ENCODE results near the gene ENTPD8.

ENTPD8 gene

GRCh38 chr9:137441289-137441934, at the start of gene ENTPD8:
Gene ENTPD8, minus strand, starts transcription at chr9:137441357. Its CDS starts 3,072 bp downstream, at chr9:137438285.
- DNase-seq (ENCODE audit: low read depth), result peak; percentile 34

GRCh38 chr9:137490532-137491186, 49.5 kb upstream of the ENTPD8 start:
- no peak for DNase-seq (ENCODE audit: low read depth)

GRCh38 chr9:137488906-137489305, 47.7 kb upstream of the ENTPD8 start:
- no peak for DNase-seq (ENCODE audit: low read depth)

- no peak for DNase-seq (ENCODE audit: low read depth)
These were observed 47.1 kb upstream of the ENTPD8 start for GRCh38 chr9:137488327-137488653.

- DNase-seq (ENCODE audit: low read depth), result no peak
These were observed 46.5 kb upstream of the ENTPD8 start for GRCh38 chr9:137487454-137488326.

GRCh38 chr9:137486545-137487453, 45.6 kb upstream of the ENTPD8 start:
- no peak for DNase-seq (ENCODE audit: low read depth)

GRCh38 chr9:137486141-137486490, 45.0 kb upstream of the ENTPD8 start:
- DNase-seq (ENCODE audit: low read depth), result no peak

- no peak for DNase-seq (ENCODE audit: low read depth)
These were observed 44.4 kb upstream of the ENTPD8 start for GRCh38 chr9:137485343-137486140.

- no peak for DNase-seq (ENCODE audit: low read depth)
These were observed 43.6 kb upstream of the ENTPD8 start for GRCh38 chr9:137484551-137485315.

GRCh38 chr9:137482094-137482781, 41.1 kb upstream of the ENTPD8 start:
- DNase-seq (ENCODE audit: low read depth), result peak; percentile 86

- no peak for DNase-seq (ENCODE audit: low read depth)
These were observed 39.8 kb upstream of the ENTPD8 start for GRCh38 chr9:137480686-137481683.

GRCh38 chr9:137479892-137480685, 38.9 kb upstream of the ENTPD8 start:
- no peak for DNase-seq (ENCODE audit: low read depth)

- peak; percentile 36 for DNase-seq (ENCODE audit: low read depth)
These were observed 38.1 kb upstream of the ENTPD8 start for GRCh38 chr9:137478962-137479861.

- DNase-seq (ENCODE audit: low read depth), result no peak
These were observed 37.4 kb upstream of the ENTPD8 start for GRCh38 chr9:137478613-137478961.

GRCh38 chr9:137477778-137478612, 36.8 kb upstream of the ENTPD8 start:
- no peak for DNase-seq (ENCODE audit: low read depth)

GRCh38 chr9:137476856-137477255, 35.7 kb upstream of the ENTPD8 start:
- no peak for DNase-seq (ENCODE audit: low read depth)
